Type B pancreatic cell (in vitro differentiated cells): ENCODE results near the gene MFSD8. TPM values are rescaled to one million over a fixed set of nuclear protein-coding genes. Genes with fewer than 3 reads are reported as not detected.
"Not testable (repeated sequence)": the region's sequence is repeated elsewhere in the genome, so short reads cannot be mapped to it uniquely, and the experiment has no call there.

Experiments
- DNase-seq: peaks from one replicate; pipeline ENCODE4 v3.0.0; 2021; ENCODE audit warnings: mixed read lengths; ENCODE audit not compliant: unreplicated experiment; ENCODE audit errors: extremely low spot score
- H3K27ac Mint-ChIP-seq: 2 replicates; pipeline ENCODE4 v1.8.0; 2021; ENCODE audit warnings: mild to moderate bottlenecking, mixed read lengths
- H3K27me3 Mint-ChIP-seq: 2 replicates; pipeline ENCODE4 v1.8.0; 2021; ENCODE audit warnings: mixed read lengths
- H3K36me3 Mint-ChIP-seq: 2 replicates; pipeline ENCODE4 v1.8.0; 2021; ENCODE audit warnings: mixed read lengths
- H3K4me1 Mint-ChIP-seq: one replicate; pipeline ENCODE4 v1.8.0; 2021; ENCODE audit warnings: mixed read lengths; ENCODE audit not compliant: unreplicated experiment
- H3K4me3 Mint-ChIP-seq: 2 replicates; pipeline ENCODE4 v1.8.0; 2021; ENCODE audit warnings: mild to moderate bottlenecking, mixed read lengths
- H3K9me3 Mint-ChIP-seq: 2 replicates; pipeline ENCODE4 v1.8.0; 2021; ENCODE audit warnings: mixed read lengths
- CTCF ChIP-seq: fragments of 200-600 bp; sonication (generic); conservative IDR thresholded peaks from 2 replicates; pipeline ENCODE4 v1.5.0; 2021; ENCODE audit warnings: antibody characterized with exemption, mild to moderate bottlenecking
- long read RNA-seq: library from polyadenylated mRNA; unstranded; transcript quantifications from one replicate; pipeline ENCODE4 v2.0.0, GENCODE V29; 2020
- total RNA-seq: library from RNA; stranded (reverse); gene quantifications from 2 replicates; pipeline ENCODE4 v1.2.1, GENCODE V29; 2021; ENCODE audit warnings: low replicate concordance

Gene MFSD8
- total RNA-seq: 18.4 and 23.7 TPM in 2 replicates
- long read RNA-seq, full-length matches to known transcripts: 56 of 76 reads
- long read RNA-seq, partial matches to known transcripts: 3 of 76 reads
- long read RNA-seq, other reads (novel, unspliced or antisense): 17 of 76 reads

GRCh38 chr4:127965062-127965802 is at the start of gene MFSD8, which contains the start of gene ABHD18:
TSS of gene MFSD8 (minus strand) at chr4:127965173. CDS start at chr4:127965133, 40 bp downstream.
TSS of gene ABHD18 (plus strand) at chr4:127965406. CDS start at chr4:127982956, 17,550 bp downstream.
- no peaks in the 10 kb centered on the region for H3K9me3 Mint-ChIP-seq
- peak; percentile 69 for TF ChIP-seq CTCF
- peak within 1 kb of the TSS; percentile 99 for H3K27ac Mint-ChIP-seq
- peak within 1 kb of the TSS; percentile 98 for H3K4me3 Mint-ChIP-seq
- H3K4me1 Mint-ChIP-seq: peaks cover 12% of the 10 kb centered on the region
- H3K27me3 Mint-ChIP-seq: no peaks in the 10 kb centered on the region
- DNase-seq: peak; percentile 99
- H3K36me3 Mint-ChIP-seq: peaks cover 4% of the 10 kb centered on the region

- H3K27me3 Mint-ChIP-seq: no peaks in the 10 kb centered on the region
Observed at GRCh38 chr4:128009428-128009827, 44.5 kb upstream of the MFSD8 start.

GRCh38 chr4:128006592-128006991 is 41.6 kb upstream of the MFSD8 start:
- peaks cover 23% of the 10 kb centered on the region for H3K36me3 Mint-ChIP-seq
- DNase-seq: no peak
- H3K27ac Mint-ChIP-seq: no peak overlapping the region
- H3K9me3 Mint-ChIP-seq: no peaks in the 10 kb centered on the region
- H3K27me3 Mint-ChIP-seq: no peaks in the 10 kb centered on the region
- no peak overlapping the region for H3K4me3 Mint-ChIP-seq
- TF ChIP-seq CTCF: no peak
- H3K4me1 Mint-ChIP-seq: no peaks in the 10 kb centered on the region

More at GRCh38 chr4:128009428-128009827, 44.5 kb upstream of the MFSD8 start:
- no peaks in the 10 kb centered on the region for H3K4me1 Mint-ChIP-seq
- TF ChIP-seq CTCF: no peak
- H3K36me3 Mint-ChIP-seq: peaks cover 24% of the 10 kb centered on the region
- no peak for DNase-seq
- no peaks in the 10 kb centered on the region for H3K9me3 Mint-ChIP-seq
- no peak overlapping the region for H3K4me3 Mint-ChIP-seq
- H3K27ac Mint-ChIP-seq: no peak overlapping the region

- Mint-ChIP-seq H3K4me1 (no peaks in the 10 kb centered on the region), H3K36me3 (peaks cover 28% of the 10 kb centered on the region), H3K9me3 (no peaks in the 10 kb centered on the region), H3K27ac (no peak overlapping the region), H3K27me3 (no peaks in the 10 kb centered on the region), H3K4me3 (no peak overlapping the region)
- no peak for TF ChIP-seq CTCF
- DNase-seq: no peak
Observed at GRCh38 chr4:127997534-127998388, 32.8 kb upstream of the MFSD8 start.

GRCh38 chr4:127996521-127996920 is 31.5 kb upstream of the MFSD8 start:
- not testable (repeated sequence) for H3K27ac Mint-ChIP-seq, H3K4me3 Mint-ChIP-seq, H3K9me3 Mint-ChIP-seq, H3K27me3 Mint-ChIP-seq, DNase-seq, H3K4me1 Mint-ChIP-seq
- H3K36me3 Mint-ChIP-seq: peaks cover 27% of the 10 kb centered on the region

- H3K27me3 Mint-ChIP-seq: no peaks in the 10 kb centered on the region
- H3K9me3 Mint-ChIP-seq: no peaks in the 10 kb centered on the region
- DNase-seq: no peak
- no peak overlapping the region for H3K4me3 Mint-ChIP-seq
- no peak overlapping the region for H3K27ac Mint-ChIP-seq
- no peaks in the 10 kb centered on the region for H3K4me1 Mint-ChIP-seq
- TF ChIP-seq CTCF: no peak
- peaks cover 23% of the 10 kb centered on the region for H3K36me3 Mint-ChIP-seq
Observed at GRCh38 chr4:127995776-127996175, 30.8 kb upstream of the MFSD8 start.
